CD1c-positive myeloid dendritic cell (primary cell): Measurements from ENCODE around the gene WBP1L.
"Not testable (repeated sequence)": the region's sequence is repeated elsewhere in the genome, so short reads cannot be mapped to it uniquely, and the experiment has no call there.

Experiments used
- DNase-seq: peaks from one replicate; pipeline ENCODE4 v3.0.0-alpha.2; 2016; ENCODE audit errors: extremely low spot score

Gene WBP1L

DNA sequence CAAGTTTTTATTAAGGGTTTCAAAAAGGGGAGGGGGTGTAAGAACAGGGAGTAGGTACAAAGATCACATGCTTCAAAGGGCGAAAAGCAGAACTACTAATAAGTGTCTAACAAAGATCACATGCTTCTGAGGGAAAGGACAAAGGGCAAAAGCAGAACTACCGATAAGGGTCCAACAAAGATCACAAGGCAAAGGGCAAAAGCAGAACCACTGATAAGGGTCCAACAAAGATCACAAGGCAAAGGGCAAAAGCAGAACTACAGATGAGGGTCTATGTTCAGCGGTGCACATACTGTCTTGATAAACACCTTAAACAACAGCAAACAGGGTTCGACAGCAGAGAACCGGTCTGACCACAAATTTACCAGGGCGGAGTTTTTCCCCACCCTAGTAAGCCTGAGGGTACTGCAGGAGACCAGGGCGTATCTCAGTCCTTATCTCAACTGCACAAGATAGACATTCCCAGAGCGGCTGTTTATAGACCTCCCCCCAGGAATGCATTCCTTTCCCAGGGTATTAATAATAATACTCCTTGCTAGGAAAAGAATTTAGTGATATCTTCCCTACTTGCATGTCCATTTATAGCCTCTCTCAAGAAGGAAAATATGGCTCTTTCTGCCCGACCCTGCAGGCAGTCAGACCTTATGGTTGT lies 94.7 kb downstream of the WBP1L start:
- DNase-seq = peak; percentile 16

DNA sequence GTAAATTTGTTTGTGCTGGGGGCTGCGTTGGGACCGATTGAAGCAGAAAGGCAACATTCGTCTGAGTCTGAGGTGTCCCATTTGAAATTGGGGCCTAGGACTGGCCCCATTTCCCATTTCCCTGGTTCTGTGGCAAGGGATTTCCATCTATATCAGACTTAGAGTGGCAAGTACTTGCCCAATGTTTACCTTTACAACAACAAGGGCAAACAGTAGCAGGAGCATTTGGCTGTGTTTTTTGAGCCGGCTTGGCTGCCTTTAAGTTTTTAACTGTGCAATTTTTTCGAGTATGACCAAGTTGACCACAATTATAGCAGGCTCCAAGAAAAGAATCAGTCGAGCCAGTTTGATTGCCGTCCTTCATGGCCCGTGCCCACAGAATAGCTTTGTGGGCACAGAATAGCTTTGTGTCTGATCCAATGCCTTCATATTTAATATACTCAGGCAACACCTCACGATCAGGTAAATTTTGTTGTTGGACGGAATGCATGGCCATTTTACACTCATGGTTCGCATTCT lies 98.1 kb downstream of the WBP1L start:
- DNase-seq = no peak

DNA sequence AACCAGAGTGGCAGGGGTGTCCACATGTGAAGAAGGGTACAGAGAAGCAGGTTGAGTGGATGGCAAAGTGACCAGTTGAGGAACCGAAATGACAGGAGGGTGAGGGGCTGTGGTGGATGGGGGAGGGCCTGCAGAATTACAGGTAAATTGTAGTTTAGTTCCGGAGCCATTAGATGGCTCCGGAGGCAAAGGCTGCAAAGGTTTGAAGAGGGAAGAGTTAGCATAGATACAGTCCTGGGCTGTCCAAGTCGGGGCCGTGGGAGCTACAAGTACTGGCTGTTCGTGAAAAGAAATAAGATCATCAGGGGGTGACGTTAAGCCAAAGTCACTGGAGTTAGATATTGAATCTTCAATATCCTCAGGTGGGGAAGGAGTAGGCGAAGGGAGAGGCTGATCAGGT lies 99.4 kb downstream of the WBP1L start:
- not testable (repeated sequence) for DNase-seq

DNA sequence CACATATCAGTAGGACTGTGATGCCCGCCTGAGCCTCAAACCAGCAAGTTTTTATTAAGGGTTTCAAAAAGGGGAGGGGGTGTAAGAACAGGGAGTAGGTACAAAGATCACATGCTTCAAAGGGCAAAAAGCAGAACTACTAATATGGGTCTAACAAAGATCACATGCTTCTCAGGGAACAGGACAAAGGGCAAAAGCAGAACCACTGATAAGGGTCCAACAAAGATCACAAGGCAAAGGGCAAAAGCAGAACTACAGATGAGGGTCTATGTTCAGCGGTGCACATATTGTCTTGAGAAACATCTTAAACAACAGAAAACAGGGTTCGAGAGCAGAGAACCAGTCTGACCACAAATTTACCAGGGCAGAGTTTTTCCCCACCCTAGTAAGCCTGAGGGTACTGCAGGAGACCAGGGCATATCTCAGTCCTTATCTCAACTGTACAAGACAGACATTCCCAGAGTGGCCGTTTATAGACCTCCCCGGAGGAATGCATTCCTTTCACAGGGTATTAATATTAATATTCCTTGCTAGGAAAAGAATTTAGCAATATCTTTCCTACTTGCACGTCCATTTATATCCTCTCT lies 100.5 kb downstream of the WBP1L start:
- DNase-seq = not testable (repeated sequence)

DNA sequence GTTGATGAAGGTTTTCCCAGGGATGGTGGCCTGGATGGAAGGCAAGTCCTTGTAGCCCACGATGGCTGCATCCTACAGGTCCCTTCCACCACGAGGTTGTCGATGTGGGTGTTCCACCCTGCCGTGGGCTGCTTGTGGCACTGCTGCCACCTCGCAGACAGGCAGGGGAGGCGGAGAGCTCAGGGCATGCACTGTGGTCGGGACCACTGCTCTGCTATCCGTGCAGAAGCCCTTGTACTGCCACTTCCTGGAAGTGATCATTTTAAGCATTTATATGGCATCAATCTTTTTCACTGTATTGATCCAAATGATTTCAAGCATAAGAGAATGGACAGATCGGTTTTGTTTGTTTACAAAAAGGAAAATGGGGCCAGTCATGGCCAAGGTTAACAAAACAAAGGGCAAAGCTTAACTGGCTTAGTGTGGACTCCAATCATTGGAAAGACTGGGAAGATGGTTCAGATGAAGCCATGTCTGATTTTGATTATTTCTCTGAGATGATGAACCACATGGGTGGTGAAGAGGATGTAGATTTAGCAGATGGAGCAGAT lies 101.7 kb downstream of the WBP1L start:
- no peak for DNase-seq

DNA sequence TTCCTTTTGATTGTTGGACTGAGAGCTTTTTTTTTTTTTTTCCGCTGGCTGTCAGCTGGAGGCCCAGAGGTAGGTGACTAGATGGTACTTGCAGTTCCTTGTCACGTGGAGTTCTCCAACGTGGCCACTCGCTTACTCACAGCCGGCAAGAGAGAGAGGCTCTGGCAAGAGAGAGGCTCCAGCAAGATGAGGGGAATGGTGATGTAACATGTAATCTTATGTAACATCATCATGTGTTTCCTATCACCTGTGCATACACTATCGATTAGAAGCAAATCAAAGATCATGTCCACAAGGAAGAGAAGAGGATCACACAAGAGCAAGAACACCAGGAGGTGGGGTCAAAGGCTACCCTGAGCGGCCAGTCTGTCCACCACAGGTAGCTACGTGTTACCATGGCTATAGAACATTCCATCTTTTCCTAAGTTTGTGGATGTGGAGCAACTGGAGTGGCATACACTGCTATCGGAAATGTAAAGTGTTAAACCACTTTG lies 106.3 kb downstream of the WBP1L start:
- no peak for DNase-seq

DNA sequence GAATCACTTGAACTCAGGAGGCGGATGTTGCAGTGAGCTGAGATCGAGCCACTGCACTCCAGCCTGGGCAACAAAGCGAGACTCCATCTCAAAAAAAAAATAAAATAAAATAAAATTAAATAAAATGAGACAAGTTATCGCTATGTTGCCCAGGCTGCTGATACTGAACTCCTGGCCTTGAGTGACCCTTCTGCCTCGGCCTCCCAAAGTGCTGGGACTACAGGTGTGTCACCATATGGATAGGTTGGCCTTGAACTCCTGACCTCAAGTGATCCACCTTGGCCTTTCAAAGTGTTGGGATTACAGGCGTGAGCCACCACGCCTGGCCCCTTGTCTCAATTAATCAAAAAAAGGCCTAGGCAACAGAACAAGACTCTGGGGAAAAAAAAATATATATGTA lies 109.5 kb downstream of the WBP1L start:
- not testable (repeated sequence) for DNase-seq

DNA sequence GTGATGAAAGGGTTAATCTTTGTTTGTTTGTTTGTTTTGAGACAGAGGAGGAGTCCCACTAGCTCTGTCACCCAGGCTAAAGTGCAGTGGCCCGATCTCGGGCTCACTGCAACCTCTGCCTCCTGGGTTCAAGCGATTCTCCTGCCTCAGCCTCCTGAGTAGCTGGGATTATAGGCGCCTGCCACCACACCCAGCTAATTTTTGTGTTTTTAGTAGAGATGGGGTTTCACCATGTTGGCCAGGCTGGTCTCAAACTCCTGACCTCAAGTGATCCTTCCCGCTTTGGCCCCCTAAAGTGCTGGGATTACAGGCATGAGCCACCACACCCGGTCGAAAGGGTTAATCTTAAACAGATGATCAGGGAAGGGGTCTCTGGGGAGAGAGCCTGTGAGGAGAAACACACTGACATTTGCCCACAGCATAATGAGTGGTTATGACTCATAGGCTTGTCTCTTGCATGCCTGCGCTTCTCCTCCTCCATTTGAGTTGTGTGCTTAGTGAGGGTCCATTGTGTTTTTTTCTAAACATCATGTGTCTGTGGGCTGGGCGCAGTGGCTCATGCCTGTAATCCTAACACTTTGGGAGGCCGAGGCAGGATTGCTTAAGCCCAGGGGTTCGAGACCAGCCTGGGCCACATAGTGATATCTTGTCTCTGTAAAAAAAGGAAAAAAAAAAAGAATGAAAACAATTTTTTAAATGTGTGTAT lies 112.1 kb downstream of the WBP1L start:
- DNase-seq = not testable (repeated sequence)

DNA sequence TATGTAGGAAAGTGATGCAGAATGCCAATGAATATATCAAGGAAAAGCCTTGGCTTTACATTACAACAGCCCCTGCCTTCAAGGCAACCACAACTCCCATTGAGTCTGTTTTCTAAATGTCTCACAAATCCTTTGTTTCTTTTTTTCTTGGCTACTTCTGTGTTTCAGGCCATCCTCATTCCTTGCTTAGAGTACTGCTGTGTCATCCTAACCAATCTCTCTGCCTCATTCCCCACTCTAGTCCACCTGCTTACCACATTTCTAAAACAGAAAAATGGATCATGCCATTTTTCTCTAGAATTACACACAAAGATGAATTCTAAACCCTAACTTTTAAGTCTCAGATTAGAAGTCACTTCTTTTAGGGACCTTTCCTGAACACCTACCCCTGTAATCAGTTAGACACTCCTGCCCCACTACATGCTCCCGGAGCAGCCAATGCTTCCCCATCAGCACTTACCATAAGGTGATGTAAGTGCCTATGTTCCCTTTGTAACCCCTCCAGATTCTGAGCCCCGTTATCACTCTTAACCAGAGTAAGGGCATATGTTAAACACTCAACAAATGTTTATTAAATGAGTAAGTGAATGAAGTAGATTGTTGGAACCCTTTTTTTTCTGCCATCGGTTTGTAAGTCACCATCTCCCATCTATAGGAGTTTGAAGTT lies 113.1 kb downstream of the WBP1L start:
- DNase-seq = no peak

DNA sequence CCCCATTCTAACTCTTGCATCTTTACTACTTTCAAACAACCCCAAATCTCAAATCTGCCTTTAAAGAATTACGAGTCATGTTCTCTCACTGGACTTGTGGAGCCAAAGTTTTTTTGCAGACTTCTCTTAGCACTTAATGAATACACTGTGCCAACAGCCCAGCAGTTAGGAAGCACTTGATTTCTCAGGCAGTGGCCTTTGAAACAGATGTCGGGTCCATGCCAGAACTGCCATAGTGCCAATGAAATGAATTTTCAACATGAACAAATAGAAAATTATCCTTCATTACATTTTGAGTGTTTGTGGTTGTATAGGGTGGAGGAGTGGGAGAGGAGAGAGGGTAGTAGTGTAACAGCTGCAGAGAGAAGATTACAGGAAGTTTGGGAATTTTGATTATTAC lies 116.2 kb downstream of the WBP1L start:
- no peak for DNase-seq

DNA sequence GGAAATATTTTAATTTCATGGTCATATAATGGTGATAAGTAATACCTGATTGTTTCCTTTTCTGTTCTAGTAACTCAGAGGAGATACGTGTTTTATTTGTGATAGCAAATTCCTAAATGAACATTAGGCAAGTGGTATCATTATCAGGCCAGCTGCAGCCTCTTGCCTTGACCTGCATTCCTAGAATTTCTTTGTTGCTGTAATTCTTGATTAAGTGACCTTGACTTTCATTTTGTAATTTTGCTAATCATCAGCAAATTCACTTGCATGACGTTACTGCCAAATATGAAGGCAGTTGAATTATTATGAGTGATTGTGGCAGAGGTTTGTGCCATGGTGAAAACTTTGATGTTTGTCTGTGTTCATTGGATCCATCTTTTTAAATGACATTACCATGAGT lies 119.9 kb downstream of the WBP1L start:
- no peak for DNase-seq

DNA sequence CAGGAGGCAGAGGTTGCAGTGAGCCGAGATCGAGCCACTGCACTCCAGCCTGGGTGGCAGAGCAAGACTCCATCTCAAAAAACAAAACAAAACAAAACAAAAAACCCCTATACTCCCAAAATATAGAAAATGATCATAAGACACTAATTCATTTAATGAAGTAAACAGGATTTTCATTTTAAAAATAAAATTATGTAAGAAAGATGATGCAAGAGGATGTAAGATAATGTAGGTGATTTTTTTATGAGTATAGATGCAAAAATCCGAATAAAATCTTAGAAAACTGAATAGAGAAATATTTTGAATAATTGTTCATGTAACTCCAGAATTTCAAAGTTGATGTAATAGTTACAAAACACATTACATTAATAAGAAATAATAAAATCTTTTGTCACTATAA lies 121.9 kb downstream of the WBP1L start:
- DNase-seq = no peak
